Activated CD4-positive, alpha-beta memory T cell treated with anti-CD3 and anti-CD28 coated beads for 36 hours (primary cell): ENCODE results near the gene IKZF3. TPM values are rescaled to one million over a fixed set of nuclear protein-coding genes. Genes with fewer than 3 reads are reported as not detected.
A peak's percentile ranks its signal among the peaks of the same experiment; 100 is the strongest.

Source experiments
- CTCF ChIA-PET: fragments of 350-600 bp; sonication (Branson Sonifier 250); formaldehyde crosslinking; loops from one replicate; lab custom pipeline; 2021; ENCODE audit warnings: antibody characterized with exemption, inconsistent platforms; lab: Charles Lee
- POLR2A ChIA-PET: fragments of 350-600 bp; sonication (Branson Sonifier 250); formaldehyde crosslinking; loops from one replicate; lab custom pipeline; 2021; ENCODE audit warnings: antibody characterized with exemption; lab: Charles Lee
- DNase-seq: peaks from one replicate; pipeline ENCODE4 v3.0.0-alpha.2; 2020
- H3K27ac Mint-ChIP-seq: one replicate; pipeline ENCODE4 v1.8.0; 2021; ENCODE audit warnings: mixed read lengths
- H3K27me3 Mint-ChIP-seq: one replicate; pipeline ENCODE4 v1.8.0; 2021; ENCODE audit warnings: mixed read lengths
- H3K36me3 Mint-ChIP-seq: one replicate; pipeline ENCODE4 v1.8.0; 2021; ENCODE audit warnings: mixed read lengths
- H3K4me1 Mint-ChIP-seq: one replicate; pipeline ENCODE4 v1.8.0; 2021; ENCODE audit warnings: low read depth, mixed read lengths
- H3K4me3 Mint-ChIP-seq: one replicate; pipeline ENCODE4 v1.8.0; 2021; ENCODE audit warnings: mild to moderate bottlenecking, mixed read lengths
- H3K9me3 Mint-ChIP-seq: one replicate; pipeline ENCODE4 v1.8.0; 2021; ENCODE audit warnings: mixed read lengths
- intact Hi-C: fragments of 100-400 bp; cut with micrococcal nuclease; formaldehyde crosslinking; loops from one replicate; pipeline ENCODE4 v1.15.1; 2023
- total RNA-seq, 2 experiments: library from RNA; stranded (reverse); gene quantifications; one replicate each; pipeline ENCODE4 v1.2.3, GENCODE V29; 2021

IKZF3 gene
- total RNA-seq, 2 experiments from 2014 or later = 51.2 to 52.0 TPM

DNA sequence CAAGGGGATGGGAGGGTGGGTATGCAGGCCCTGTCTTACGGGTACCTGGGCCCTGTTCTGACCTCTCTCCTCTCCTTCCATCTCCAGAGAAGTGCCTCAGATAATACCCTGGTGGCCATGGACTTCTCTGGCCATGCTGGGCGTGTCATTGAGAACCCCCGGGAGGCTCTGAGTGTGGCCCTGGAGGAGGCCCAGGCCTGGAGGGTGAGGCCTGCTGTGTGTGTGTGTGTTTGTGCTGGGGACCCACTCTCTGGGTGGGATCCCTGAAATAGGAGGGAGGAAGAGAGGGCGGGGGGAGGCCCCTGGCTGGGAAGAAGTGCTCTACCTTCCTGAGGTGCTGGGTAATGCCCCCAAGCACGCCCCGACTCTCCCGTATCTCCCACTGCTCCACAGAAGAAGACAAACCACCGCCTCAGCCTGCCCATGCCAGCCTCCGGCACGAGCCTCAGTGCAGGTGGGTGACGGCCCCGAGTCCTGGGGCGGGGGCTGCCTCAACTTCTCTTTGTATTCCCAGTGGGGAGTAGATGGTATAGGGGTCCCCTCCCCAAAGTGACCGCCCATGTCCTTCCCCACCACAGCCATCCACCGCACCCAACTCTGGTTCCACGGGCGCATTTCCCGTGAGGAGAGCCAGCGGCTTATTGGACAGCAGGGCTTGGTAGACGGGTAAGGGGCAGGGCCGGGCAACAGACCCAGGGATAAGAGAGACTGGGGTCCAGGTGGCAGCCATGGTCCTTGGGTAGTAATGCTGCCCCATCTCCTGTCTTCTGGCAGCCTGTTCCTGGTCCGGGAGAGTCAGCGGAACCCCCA, 118.6 kb downstream of the IKZF3 start:
- POLR2A ChIA-PET = no interaction called here
- Mint-ChIP-seq H3K27ac (no peak overlapping the region), H3K27me3 (peaks cover 6% of the 10 kb centered on the region), H3K4me3 (no peak overlapping the region), H3K4me1 (peaks cover 3% of the 10 kb centered on the region), H3K9me3 (no peaks in the 10 kb centered on the region), H3K36me3 (no peaks in the 10 kb centered on the region)
- CTCF ChIA-PET = interaction anchor here (0.6 to 1.6 kb wide), 3 partner anchors 15 to 92 kb away, joined by 3 to 5 read pairs (median 4); no protein-coding TSS in a partner anchor
- DNase-seq = no peak
- intact Hi-C loops = no loop called here

DNA sequence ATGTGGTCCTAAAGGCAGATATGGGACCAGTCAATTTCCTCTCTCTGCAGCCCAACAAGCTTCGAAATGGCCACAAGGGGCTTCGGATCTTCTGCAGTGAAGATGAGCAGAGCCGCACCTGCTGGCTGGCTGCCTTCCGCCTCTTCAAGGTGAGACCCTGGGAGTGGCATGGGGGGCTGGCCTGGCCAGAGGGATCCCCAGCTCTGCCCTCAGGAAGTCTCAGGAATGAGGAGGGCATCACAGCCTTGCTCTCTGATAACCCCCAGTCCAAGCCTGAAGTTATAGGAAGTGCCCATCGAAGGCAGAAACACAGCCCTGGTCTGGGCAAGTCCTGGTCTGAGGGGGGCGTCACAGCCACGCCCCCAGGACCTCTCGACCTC, 119.3 kb downstream of the IKZF3 start:
- ChIA-PET CTCF (interaction anchor here (0.6 to 2.1 kb wide), 4 partner anchors 8 to 91 kb away, joined by 3 to 5 read pairs (median 4); no protein-coding TSS in a partner anchor), POLR2A (no interaction called here)
- H3K27me3 Mint-ChIP-seq = peaks cover 7% of the 10 kb centered on the region
- H3K4me1 Mint-ChIP-seq = peaks cover 3% of the 10 kb centered on the region
- no peak for DNase-seq
- no peak overlapping the region for H3K27ac Mint-ChIP-seq
- intact Hi-C loops = no loop called here
- no peaks in the 10 kb centered on the region for H3K9me3 Mint-ChIP-seq
- H3K36me3 Mint-ChIP-seq = no peaks in the 10 kb centered on the region
- no peak overlapping the region for H3K4me3 Mint-ChIP-seq

DNA sequence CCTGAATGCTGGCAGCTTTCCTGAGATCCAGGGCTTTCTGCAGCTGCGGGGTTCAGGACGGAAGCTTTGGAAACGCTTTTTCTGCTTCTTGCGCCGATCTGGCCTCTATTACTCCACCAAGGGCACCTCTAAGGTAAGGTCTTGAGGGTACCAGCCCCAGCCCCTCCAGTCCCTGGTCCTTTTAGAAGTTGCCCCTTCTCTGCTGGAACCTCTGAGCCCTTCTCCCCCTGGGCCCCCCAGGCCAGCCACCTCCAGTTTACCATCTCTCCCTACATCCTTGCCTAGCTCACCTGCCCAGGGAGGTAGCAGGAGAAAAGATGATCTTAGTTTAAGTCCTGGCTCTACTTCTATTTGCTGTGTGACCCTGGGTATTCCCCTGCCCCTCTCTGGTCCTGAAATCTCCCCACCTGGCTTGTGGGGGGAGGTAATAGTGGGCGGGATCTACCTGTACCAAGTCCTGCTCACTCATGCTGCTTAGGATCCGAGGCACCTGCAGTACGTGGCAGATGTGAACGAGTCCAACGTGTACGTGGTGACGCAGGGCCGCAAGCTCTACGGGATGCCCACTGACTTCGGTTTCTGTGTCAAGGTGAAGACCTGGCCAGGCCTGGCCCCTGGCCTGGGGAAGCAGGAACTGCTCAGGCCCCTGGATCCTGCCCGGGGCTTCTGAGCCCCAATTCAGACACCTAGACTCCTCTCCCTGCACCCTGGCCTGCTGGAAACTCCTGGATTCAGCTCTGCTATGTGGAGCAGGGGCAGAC, 119.9 kb downstream of the IKZF3 start:
- DNase-seq = no peak
- no peaks in the 10 kb centered on the region for H3K36me3 Mint-ChIP-seq
- peaks cover 7% of the 10 kb centered on the region for H3K27me3 Mint-ChIP-seq
- H3K27ac Mint-ChIP-seq = no peak overlapping the region
- intact Hi-C loops = no loop called here
- ChIA-PET CTCF (interaction anchor here (0.6 to 2.1 kb wide), 7 partner anchors 9 to 196 kb away, joined by 3 to 5 read pairs (median 4); partner anchors contain the start of gene MIEN1), POLR2A (interaction anchor here (1.2 kb wide), 1 partner anchor 14 kb away, joined by 4 read pairs; the partner anchor contains the start of gene MIEN1)
- no peak overlapping the region for H3K4me3 Mint-ChIP-seq
- H3K9me3 Mint-ChIP-seq = no peaks in the 10 kb centered on the region
- peaks cover 5% of the 10 kb centered on the region for H3K4me1 Mint-ChIP-seq

DNA sequence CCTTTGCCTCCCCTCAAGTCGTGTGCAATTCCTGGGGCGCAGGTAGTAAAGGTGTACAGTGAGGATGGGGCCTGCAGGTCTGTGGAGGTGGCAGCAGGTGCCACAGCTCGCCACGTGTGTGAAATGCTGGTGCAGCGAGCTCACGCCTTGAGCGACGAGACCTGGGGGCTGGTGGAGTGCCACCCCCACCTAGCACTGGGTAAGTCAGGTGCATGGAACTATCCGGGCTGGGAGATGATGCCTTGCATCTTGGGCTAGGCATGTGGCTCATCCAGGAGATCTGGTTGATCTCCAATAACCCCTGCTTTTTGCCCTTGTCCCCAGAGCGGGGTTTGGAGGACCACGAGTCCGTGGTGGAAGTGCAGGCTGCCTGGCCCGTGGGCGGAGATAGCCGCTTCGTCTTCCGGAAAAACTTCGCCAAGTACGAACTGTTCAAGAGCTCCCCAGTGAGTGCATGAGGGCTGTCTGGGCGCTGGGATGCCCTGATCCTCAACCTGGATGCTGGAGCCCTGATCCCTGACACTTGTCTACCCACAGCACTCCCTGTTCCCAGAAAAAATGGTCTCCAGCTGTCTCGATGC, 121.2 kb downstream of the IKZF3 start:
- Mint-ChIP-seq H3K4me1 (peaks cover 14% of the 10 kb centered on the region), H3K4me3 (no peak overlapping the region), H3K36me3 (no peaks in the 10 kb centered on the region), H3K27ac (no peak overlapping the region), H3K9me3 (no peaks in the 10 kb centered on the region), H3K27me3 (peaks cover 13% of the 10 kb centered on the region)
- DNase-seq = no peak
- intact Hi-C loops = no loop called here
- ChIA-PET CTCF (interaction anchor here (1.1 to 2.1 kb wide), 3 partner anchors 10 to 195 kb away, joined by 3 to 5 read pairs (median 4); no protein-coding TSS in a partner anchor), POLR2A (no interaction called here)

DNA sequence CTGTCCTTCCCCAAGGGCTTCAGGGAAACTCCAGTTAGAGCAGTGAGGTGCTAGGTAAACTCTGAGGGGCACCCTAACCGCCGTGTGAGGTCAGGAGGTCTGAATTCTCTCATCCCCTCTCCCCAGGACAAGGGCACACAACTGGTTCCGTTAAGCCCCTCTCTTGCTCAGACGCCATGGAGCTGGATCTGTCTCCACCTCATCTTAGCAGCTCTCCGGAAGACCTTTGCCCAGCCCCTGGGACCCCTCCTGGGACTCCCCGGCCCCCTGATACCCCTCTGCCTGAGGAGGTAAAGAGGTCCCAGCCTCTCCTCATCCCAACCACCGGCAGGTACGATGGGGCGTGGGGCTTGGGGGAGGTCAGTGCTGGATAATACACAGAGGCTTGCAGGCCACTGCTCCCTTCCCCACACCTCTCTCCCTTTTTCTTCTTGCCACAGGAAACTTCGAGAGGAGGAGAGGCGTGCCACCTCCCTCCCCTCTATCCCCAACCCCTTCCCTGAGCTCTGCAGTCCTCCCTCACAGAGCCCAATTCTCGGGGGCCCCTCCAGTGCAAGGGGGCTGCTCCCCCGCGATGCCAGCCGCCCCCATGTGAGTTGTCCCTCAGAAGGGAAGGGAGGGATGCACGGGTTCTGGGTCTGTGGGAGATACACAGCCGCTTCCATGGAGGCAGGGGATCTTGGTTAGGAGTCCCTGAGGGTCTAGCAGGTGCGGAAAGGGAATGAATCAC, 121.8 kb downstream of the IKZF3 start:
- H3K36me3 Mint-ChIP-seq = no peaks in the 10 kb centered on the region
- intact Hi-C loops = no loop called here
- H3K27me3 Mint-ChIP-seq = peaks cover 16% of the 10 kb centered on the region
- no peak overlapping the region for H3K27ac Mint-ChIP-seq
- ChIA-PET CTCF (no interaction called here), POLR2A (no interaction called here)
- H3K4me1 Mint-ChIP-seq = peaks cover 14% of the 10 kb centered on the region
- H3K9me3 Mint-ChIP-seq = no peaks in the 10 kb centered on the region
- H3K4me3 Mint-ChIP-seq = no peak overlapping the region
- no peak for DNase-seq

DNA sequence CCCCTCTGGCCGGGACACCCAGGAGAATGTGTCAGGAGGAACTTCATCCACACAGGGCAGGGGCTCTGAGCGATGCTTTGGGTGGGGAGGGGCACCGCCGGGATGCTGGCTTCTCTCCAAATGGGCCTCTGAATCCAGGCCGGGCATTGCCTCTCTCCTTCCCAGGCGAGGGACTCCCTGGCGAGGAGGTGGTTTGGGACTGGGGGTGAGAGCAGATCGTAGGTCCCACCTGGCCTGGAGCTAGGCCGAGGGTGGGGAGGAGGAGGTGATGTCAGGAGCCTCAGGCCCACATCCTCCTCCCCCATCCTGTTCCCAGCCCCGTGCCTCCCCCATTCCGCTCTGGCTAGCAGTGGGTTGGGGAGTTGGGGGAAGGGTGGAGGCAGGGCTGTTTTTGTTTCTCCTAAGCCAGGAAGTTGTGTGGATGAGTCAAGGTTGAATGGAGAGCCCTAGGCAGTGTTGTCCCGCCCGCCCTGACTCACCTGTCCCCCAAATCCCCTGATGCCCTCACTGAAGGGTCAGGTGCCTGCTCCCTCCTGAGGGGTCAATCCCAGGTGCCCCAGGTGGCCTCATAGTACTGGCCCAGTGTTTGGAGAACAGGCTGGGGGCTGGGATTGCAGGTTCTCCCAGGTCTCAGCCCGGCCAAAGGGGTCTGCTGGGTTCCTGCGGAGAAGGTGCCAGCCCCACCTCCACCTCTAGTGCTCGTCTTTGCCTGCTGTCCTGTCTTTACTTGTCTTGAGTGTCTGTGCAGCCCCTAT, 123.6 kb downstream of the IKZF3 start:
- H3K4me1 Mint-ChIP-seq = peaks cover 14% of the 10 kb centered on the region
- H3K27ac Mint-ChIP-seq = no peak overlapping the region
- no peak for DNase-seq
- H3K9me3 Mint-ChIP-seq = no peaks in the 10 kb centered on the region
- H3K27me3 Mint-ChIP-seq = peaks cover 16% of the 10 kb centered on the region
- ChIA-PET CTCF (no interaction called here), POLR2A (no interaction called here)
- H3K36me3 Mint-ChIP-seq = no peaks in the 10 kb centered on the region
- intact Hi-C loops = no loop called here
- no peak overlapping the region for H3K4me3 Mint-ChIP-seq

DNA sequence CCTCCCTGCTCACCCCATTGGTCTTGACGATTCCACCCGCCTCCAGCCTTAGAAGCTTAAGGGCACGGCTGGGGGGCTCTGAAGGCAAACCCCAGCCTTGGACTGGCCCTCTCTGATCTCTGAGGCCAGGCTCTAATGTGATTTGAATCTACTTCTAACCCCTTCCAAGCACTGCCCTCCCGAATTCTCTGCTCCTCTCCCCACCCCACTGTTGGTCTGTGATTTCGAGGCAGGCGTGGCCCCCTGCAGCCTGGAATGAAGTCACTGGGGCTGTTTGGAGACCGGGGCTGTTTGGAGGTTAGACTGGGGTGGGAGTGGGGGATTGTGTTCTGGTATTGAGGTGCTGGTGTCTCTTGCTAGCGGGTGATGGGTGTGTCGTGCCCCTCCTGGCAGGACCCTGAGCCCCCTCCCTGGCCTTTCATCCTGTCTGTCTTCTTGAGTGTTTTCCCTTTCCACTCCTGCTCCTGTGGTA, 124.2 kb downstream of the IKZF3 start:
- no peak for DNase-seq
- H3K4me3 Mint-ChIP-seq = no peak overlapping the region
- ChIA-PET CTCF (no interaction called here), POLR2A (no interaction called here)
- H3K9me3 Mint-ChIP-seq = no peaks in the 10 kb centered on the region
- peaks cover 16% of the 10 kb centered on the region for H3K27me3 Mint-ChIP-seq
- H3K36me3 Mint-ChIP-seq = no peaks in the 10 kb centered on the region
- H3K4me1 Mint-ChIP-seq = peaks cover 14% of the 10 kb centered on the region
- intact Hi-C loops = no loop called here
- no peak overlapping the region for H3K27ac Mint-ChIP-seq

DNA sequence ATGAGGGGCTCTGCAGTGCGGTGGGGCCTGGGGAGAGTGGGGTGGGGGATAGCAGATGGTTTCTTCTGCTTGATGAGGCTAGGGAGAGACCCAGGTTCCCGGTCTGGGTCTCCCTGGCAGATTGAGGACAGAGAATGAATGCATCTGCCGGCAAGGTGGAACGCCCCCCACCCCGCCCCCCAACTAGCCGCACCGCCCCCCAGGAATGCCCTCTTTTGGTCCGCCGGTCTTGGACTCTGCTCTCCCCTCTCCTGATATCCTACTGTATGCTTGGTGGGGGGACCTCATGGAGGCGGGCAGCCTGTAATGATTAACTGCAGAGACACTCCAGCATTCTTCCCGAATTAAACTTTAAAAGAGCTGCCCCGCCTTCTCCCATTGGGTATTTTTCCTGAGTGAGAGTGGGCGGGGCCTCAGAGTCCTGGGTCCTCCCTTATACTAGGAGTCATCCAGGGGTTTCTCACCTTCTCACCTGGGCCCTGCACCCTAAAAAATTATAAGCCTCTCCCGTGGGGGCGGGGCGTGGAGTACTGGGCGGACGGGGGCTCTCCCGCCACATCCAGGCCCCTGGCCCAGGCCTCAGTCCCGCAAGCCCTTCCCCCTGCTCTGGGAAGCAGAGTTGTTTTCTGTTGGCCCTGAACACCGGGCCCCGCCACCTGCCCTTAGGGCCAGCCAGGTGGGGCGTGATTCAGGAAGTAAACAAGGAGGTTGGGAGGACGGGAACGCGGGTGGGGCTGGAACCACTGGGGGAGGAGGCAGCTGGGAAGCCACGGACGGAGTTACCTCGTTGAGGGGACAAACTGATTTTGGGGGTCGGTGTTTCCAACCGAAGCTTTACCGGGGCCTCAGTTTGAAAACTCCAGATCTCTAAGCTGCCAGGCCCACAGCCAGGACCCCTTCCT, 124.9 kb downstream of the IKZF3 start:
- intact Hi-C loops = no loop called here
- DNase-seq = no peak
- H3K27ac Mint-ChIP-seq = no peak overlapping the region
- ChIA-PET POLR2A (no interaction called here), CTCF (no interaction called here)
- no peak overlapping the region for H3K4me3 Mint-ChIP-seq
- H3K9me3 Mint-ChIP-seq = no peaks in the 10 kb centered on the region
- peaks cover 14% of the 10 kb centered on the region for H3K4me1 Mint-ChIP-seq
- H3K36me3 Mint-ChIP-seq = no peaks in the 10 kb centered on the region
- peaks cover 16% of the 10 kb centered on the region for H3K27me3 Mint-ChIP-seq

DNA sequence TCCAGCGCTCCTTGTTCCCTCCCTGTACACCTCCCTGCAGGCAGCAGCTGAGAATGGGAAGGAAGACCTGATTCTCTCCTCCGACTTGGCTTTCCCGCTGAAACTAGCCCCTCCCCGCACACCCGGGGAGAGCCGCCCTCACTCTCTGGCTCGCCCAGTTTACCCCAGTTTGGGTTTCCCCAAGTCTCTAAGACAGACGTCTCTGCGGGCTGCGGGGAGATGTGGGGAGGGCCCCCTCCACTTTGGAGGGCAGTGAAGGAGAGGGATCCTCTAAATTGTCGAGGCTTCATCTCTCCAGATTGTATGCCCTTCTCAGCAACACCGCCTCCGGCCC, 125.6 kb downstream of the IKZF3 start:
- POLR2A ChIA-PET = no interaction called here
- Mint-ChIP-seq H3K27ac (no peak overlapping the region), H3K27me3 (peaks cover 16% of the 10 kb centered on the region), H3K36me3 (no peaks in the 10 kb centered on the region), H3K4me1 (peaks cover 14% of the 10 kb centered on the region), H3K4me3 (peak overlapping the region; percentile 61), H3K9me3 (no peaks in the 10 kb centered on the region)
- DNase-seq = peak; percentile 75
- intact Hi-C loops = no loop called here
- CTCF ChIA-PET = no interaction called here

DNA sequence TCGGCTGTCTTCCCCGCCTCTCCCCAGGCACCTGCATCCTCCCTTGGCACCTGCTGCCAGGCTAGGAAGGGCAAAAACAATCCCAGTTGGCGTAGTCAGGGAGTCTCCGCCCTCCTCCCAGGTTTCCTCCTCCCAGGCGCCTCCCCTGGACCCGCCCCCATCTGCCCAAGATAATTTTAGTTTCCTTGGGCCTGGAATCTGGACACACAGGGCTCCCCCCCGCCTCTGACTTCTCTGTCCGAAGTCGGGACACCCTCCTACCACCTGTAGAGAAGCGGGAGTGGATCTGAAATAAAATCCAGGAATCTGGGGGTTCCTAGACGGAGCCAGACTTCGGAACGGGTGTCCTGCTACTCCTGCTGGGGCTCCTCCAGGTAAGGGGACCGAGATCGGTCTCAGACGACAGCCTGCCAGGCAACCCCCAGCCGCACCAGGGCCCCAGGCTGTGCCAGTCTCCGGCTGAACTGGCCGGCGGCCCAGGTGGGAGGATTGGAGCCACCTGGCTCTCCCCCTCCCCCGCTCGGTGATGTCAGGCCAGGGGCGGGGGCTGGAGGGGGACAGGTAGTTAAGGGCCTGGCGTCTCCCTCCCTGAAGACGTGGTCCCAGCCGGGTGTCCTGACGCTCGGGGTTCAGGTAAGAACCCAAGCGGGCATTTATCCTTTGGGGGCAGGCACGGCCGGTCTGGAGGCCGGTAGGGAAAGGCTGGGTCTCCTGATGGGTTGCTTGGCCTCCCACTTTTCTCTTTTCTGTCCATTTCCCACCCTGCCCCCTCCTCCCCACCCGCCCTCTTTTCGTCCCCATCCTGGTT, 126.1 kb downstream of the IKZF3 start, which contains the start of gene GRB7:
Gene GRB7, plus strand, starts transcription at position 179 of the 808 bp plus-strand sequence. CDS start 4,364 bp downstream, outside the sequence.
- POLR2A ChIA-PET = no interaction called here
- DNase-seq = no peak

More for the DNA sequence above, 126.1 kb downstream of the IKZF3 start, which contains the start of gene GRB7:
- Mint-ChIP-seq H3K27me3 (peaks cover 16% of the 10 kb centered on the region), H3K4me3 (peak within 1 kb of the TSS; percentile 61), H3K4me1 (peaks cover 14% of the 10 kb centered on the region), H3K27ac (no peak within 1 kb of the TSS), H3K36me3 (no peaks in the 10 kb centered on the region), H3K9me3 (no peaks in the 10 kb centered on the region)
- CTCF ChIA-PET = no interaction called here
- intact Hi-C loops = no loop called here
